ENCODE results near the gene FNDC8. TPM values are rescaled to one million over a fixed set of nuclear protein-coding genes. Genes with fewer than 3 reads are reported as not detected.

Gene FNDC8
- total RNA-seq, result not detected in 2 replicates

DNA sequence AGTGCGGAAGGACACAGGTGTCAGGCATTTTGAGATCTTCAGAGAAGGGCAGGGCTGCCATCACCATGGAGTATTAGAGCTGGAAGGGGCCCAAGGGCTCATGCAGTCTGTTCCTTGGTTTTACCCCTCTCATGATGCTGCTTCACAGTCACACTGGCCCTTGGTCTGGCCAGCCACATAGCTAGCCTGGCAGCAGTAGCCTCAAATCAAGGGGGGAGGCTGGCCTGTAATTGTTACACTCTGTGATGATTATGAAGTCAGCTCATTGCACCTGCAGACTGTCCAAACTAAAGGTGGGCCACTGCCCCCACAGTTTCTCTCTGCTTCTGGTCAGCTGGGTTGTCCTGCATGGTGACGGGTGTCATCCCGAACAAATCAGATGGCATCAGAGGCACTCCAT is at the start of gene FNDC8:
FNDC8 (plus strand) TSS at position 301 of the 400 bp plus-strand sequence; CDS start at position 380, 79 bp downstream.

DNA sequence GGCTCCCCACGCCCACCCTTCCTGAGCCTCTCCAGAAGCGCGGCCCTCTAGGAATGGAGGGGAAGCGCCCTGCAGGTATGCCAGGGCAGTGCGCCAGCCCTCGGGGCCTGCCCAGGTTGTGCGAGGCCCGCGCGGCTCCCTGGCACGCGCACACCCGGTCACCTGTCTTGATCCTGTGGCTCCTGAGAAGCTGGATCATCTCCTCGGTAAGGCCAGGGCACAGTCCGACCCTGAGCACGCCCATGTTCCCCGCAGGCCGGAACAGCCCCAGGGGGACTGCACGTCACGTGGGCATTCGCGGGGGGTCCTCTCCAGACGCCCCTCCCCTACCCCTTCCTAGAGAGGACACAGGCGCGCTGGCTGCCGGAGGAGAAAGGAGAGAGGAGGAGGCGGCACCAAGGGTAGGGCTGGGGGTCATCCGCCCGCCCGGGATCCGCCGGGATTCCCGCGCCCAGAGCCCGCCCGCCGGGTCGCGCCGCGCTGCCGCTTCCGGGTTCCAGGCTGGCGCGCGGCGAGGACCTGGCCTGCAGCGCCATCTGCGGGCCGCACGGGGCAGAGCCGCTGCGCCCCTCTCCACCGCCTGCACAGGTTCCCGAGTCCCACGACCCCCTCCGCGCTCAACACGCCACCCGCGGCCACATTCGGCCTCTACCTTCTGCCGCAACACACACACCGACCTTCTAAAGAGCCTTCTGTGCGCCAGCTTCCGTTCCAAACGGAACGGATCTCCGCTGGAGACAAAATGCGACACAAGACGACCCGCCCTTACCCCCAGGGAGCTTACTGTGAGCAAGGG is 1.8 kb upstream of the FNDC8 start, which contains the start of gene RAD51D:
RAD51D (minus strand) TSS at position 491 of the 796 bp plus-strand sequence; CDS start at position 244, 247 bp downstream.

DNA sequence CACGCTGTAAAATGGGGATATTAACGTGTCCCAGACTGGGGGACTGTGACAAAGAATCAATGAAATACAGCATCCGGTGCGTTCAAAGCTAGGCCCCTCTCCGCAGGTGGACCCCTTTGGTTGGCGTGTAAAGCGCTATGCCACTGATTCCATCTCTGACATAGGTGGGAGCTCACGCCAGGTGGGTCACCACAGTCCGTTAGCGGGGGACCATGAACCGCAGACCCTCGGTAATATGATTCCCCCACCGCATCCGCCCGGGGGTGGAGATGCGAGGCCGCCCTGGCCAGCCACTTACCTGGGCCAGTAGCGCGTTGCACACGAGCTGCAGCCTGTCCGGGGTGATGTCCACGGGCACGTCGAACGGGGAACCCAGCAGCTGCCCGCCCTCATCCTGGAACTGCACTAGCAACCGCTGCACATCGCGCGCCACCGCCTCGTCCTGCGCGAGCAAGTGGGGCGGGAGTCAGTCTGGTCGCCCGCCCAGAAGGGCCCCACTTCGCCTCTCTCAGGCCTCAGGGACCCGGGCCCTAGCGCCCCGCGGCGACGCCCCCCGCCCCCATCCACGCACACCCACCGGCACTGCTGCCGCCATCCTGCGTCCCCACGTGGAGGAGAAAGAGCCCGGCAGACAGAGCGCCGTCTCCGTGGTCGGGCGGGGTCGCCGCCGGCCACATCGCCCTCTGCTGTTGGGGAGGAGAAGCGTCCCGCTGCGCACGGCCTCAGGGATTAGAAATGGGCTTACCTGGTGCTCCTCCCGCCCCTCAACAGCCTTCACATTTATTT is 20.5 kb downstream of the FNDC8 start, which contains the start of gene NLE1:
NLE1 (minus strand) TSS at position 623 of the 786 bp plus-strand sequence; CDS start at position 595, 28 bp downstream.

DNA sequence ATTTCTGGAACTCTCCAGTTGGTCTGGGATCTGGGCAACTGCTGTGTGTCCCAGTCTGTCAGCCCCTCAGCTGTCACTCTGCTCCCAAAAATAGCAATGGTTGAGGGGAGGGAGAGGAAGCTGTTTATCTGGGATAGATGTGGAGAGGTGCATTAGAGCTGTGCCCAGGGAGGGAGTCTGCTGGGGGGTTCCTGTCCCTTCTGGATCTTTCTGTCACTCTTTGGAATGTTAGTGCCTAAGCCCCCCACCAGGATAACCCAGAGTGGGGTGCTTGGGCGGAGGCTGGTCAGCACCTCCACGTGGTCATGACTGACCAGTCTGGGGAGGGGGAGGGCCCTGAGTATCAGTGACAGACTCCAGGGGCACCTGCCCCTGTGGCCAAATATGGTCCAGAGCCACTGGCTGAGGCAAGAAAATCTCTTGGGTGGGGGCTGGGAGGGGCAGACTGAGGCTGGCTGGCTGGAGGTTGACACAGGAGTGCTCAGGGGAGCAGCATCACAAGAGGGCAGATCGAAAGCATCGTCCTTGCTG is 26.0 kb downstream of the FNDC8 start, which contains the start of gene UNC45B:
UNC45B (plus strand) TSS at position 443 of the 531 bp plus-strand sequence. CDS start 447 bp downstream, outside the sequence.

Other genes starting within 250 kb of the FNDC8 start
- 0.78 and 1.0 TPM in 2 replicates for gene CCT6B, start 160.2 kb upstream of the FNDC8 start, total RNA-seq
- gene ZNF830, start 160.1 kb upstream of the FNDC8 start, total RNA-seq, result 15.7 and 16.7 TPM in 2 replicates
- 52.3 and 58.4 TPM in 2 replicates for gene LIG3, start 141.1 kb upstream of the FNDC8 start, total RNA-seq
- gene RFFL, start 57.9 kb upstream of the FNDC8 start, total RNA-seq, result 8.5 and 15.0 TPM in 2 replicates
- 2.1 and 3.1 TPM in 2 replicates for gene RAD51D, start 1.8 kb upstream of the FNDC8 start, total RNA-seq
- gene NLE1, start 20.7 kb downstream of the FNDC8 start, total RNA-seq, result 19.1 and 20.8 TPM in 2 replicates
- gene UNC45B, start 26.2 kb downstream of the FNDC8 start, total RNA-seq, result under 0.01 TPM in 2 replicates
- gene SLC35G3, start 72.8 kb downstream of the FNDC8 start, total RNA-seq, result not detected in 2 replicates
- gene SLFN5, start 121.5 kb downstream of the FNDC8 start, total RNA-seq, result 90.2 and 113 TPM in 2 replicates

All from nasal cavity respiratory epithelium epithelial cell of viscerocranial mucosa (primary cell).